Sigmoid colon (tissue), 7 donors: ENCODE data around the gene ADARB2. TPM values are rescaled to one million over a fixed set of nuclear protein-coding genes. Genes with fewer than 3 reads are reported as not detected.

ENCODE experiments used
- DNase-seq: peaks from one replicate; pipeline ENCODE4 v3.0.0-alpha.2; 2019
- H3K27ac ChIP-seq, 4 donors: fragments of 200-600 bp; sonication (generic); one replicate each; pipeline ENCODE4 v1.5.1; 2016 to 2019; ENCODE audit warnings: mild to moderate bottlenecking in 1 of 4
- H3K27me3 ChIP-seq, 3 donors: fragments of 200-600 bp; sonication (generic); one replicate each; pipeline ENCODE4 v1.5.1; 2019; ENCODE audit warnings: mild to moderate bottlenecking in 1 of 3
- H3K36me3 ChIP-seq, 4 donors: fragments of 200-600 bp; sonication (generic); one replicate each; pipeline ENCODE4 v1.5.1; 2016 to 2019
- H3K4me1 ChIP-seq, 4 donors: fragments of 200-600 bp; sonication (generic); one replicate each; pipeline ENCODE4 v1.5.1; 2017 to 2019
- H3K4me3 ChIP-seq, 4 donors: fragments of 200-600 bp; sonication (generic); one replicate each; pipeline ENCODE4 v1.5.1; 2017 to 2019; ENCODE audit warnings: mild to moderate bottlenecking in 2 of 4, moderate library complexity in 1 of 4
- H3K9me3 ChIP-seq, 4 donors: fragments of 200-600 bp in 3 of 4; sonication (generic) in 3 of 4; one replicate each; pipeline versions ENCODE4 v1.5.1 to v1.6.1; 2013 to 2019
- EP300 ChIP-seq, 4 donors: sonication (generic); formaldehyde crosslinking; IDR thresholded peaks; one replicate each; pipeline ENCODE4 v1.6.1; 2017; ENCODE audit warnings: antibody characterized with exemption in 4 of 4
- POLR2A ChIP-seq, 2 donors: fragments of 450-650 bp; IDR thresholded peaks; one replicate each; pipeline ENCODE4 v1.6.1; 2016; ENCODE audit warnings: antibody characterized with exemption in 2 of 2, mild to moderate bottlenecking in 2 of 2, moderate library complexity in 2 of 2
- POLR2AphosphoS5 ChIP-seq, 4 donors: sonication (generic); formaldehyde crosslinking; IDR thresholded peaks; one replicate each; pipeline ENCODE4 v1.6.1; 2017; ENCODE audit warnings: antibody characterized with exemption in 4 of 4
- WGBS, 2 donors: extraction: QIAGEN DNeasy Blood & Tissue Kit; methylation state at CpG; one replicate each; pipeline ENCODE4 v1.1.7; 2013; 5-methylcytosine and 5-hydroxymethylcytosine counted together
- intact Hi-C: fragments of 100-400 bp; cut with DNase I; formaldehyde crosslinking; loops from one replicate; pipeline ENCODE4 v1.15.1; 2023
- polyA plus RNA-seq, 3 donors: library from polyadenylated mRNA; stranded (reverse); fragments of 200-250 nt; gene quantifications; one replicate each; pipeline ENCODE4 v1.2.3, GENCODE V29; 2013
- total RNA-seq, 4 donors: library from RNA; depleted of rRNA; stranded (reverse); fragments of >200 nt; gene quantifications; one replicate each; pipeline ENCODE4 v1.1.0, GENCODE V29; 2016
- TF ChIP-seq, protein P1 (sequence below), 4 experiments: fragments of 450-650 bp in 3 of 4; fragments of 200-600 bp in 1 of 4; IDR thresholded peaks; one replicate each; pipeline ENCODE4 v1.5.1; 2016 to 2019; ENCODE audit warnings: antibody characterized with exemption in 4 of 4, mild to moderate bottlenecking in 3 of 4, moderate library complexity in 2 of 4
- donor health status: healthy with polysubstance abuse.
- donor health status: Bipolar disorder and iron deficiency.
- donor health status: healthy.

The ADARB2 gene
- total and polyA plus RNA-seq, 7 donors: 0.60 to 5.9 (median 3.5) TPM; not detected in 1

DNA sequence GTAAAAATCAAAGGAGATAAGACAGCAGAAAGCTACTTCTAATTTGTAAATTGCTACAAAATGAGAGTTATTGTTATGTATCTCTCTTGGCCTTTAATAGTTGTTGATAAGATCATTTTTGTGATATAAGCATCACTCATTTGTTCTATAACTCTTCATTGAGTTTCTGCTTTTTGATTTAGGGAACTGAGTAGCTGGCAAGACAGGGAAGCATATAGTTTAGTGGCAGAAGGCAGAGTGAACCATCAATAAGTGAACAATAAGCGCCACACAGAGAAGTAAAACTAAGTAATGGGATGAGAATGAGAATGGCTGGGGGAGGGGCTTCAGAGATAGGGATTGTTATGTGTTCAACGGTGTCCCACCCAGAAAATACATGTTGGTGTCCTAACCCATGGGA is 245.4 kb downstream of the ADARB2 start:
- no peak overlapping the region for H3K27ac ChIP-seq
- no peaks in the 10 kb centered on the region for H3K27me3 ChIP-seq
- no peaks in the 10 kb centered on the region for H3K4me1 ChIP-seq
- intact Hi-C loops: no loop called here
- no peak for DNase-seq
- no peak overlapping the region for H3K4me3 ChIP-seq
- no peak for TF ChIP-seq EP300 (IDR thresholded peaks at IDR 0.05)
- TF ChIP-seq POLR2A (IDR thresholded peaks at IDR 0.05): no peak
- TF ChIP-seq POLR2AphosphoS5 (IDR thresholded peaks at IDR 0.05): no peak
- TF ChIP-seq, protein P1, sequence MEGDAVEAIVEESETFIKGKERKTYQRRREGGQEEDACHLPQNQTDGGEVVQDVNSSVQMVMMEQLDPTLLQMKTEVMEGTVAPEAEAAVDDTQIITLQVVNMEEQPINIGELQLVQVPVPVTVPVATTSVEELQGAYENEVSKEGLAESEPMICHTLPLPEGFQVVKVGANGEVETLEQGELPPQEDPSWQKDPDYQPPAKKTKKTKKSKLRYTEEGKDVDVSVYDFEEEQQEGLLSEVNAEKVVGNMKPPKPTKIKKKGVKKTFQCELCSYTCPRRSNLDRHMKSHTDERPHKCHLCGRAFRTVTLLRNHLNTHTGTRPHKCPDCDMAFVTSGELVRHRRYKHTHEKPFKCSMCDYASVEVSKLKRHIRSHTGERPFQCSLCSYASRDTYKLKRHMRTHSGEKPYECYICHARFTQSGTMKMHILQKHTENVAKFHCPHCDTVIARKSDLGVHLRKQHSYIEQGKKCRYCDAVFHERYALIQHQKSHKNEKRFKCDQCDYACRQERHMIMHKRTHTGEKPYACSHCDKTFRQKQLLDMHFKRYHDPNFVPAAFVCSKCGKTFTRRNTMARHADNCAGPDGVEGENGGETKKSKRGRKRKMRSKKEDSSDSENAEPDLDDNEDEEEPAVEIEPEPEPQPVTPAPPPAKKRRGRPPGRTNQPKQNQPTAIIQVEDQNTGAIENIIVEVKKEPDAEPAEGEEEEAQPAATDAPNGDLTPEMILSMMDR (IDR thresholded peaks at IDR 0.05): no peak
- WGBS, 2 donors: 74 to 78% methylated on average over 2 of the region's 2 CpGs
- H3K9me3 ChIP-seq: no peaks in the 10 kb centered on the region
- no peaks in the 10 kb centered on the region for H3K36me3 ChIP-seq

DNA sequence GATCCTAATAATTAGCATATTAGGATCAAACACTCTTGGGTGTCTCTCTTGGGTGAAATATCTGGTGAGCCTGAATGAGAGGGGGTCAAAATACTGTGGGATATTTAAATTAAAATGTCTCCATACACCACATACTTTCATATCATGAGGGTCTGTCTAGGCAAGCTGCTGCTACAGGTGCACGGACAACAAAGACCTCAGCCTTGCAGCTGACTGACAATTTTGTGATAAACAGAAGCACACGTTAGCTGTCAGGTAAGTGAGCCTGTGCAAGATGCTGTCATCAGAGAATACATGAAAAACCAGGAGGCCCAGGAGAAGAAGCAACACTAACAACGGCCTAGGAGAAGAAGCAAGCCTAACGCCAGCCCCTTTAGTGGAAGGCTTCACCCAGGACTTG is 247.5 kb downstream of the ADARB2 start:
- no peaks in the 10 kb centered on the region for H3K9me3 ChIP-seq
- TF ChIP-seq EP300 (IDR thresholded peaks at IDR 0.05) (no peak), POLR2AphosphoS5 (IDR thresholded peaks at IDR 0.05) (no peak), POLR2A (IDR thresholded peaks at IDR 0.05) (no peak)
- TF ChIP-seq, protein P1 (IDR thresholded peaks at IDR 0.05): no peak
- intact Hi-C loops: no loop called here
- H3K36me3 ChIP-seq: no peaks in the 10 kb centered on the region
- H3K27me3 ChIP-seq: no peaks in the 10 kb centered on the region
- no peak overlapping the region for H3K4me3 ChIP-seq
- H3K4me1 ChIP-seq: no peaks in the 10 kb centered on the region
- no peak for DNase-seq
- H3K27ac ChIP-seq: no peak overlapping the region
- 82 to 89% methylated on average over 4 of the region's 4 CpGs for WGBS, 2 donors

DNA sequence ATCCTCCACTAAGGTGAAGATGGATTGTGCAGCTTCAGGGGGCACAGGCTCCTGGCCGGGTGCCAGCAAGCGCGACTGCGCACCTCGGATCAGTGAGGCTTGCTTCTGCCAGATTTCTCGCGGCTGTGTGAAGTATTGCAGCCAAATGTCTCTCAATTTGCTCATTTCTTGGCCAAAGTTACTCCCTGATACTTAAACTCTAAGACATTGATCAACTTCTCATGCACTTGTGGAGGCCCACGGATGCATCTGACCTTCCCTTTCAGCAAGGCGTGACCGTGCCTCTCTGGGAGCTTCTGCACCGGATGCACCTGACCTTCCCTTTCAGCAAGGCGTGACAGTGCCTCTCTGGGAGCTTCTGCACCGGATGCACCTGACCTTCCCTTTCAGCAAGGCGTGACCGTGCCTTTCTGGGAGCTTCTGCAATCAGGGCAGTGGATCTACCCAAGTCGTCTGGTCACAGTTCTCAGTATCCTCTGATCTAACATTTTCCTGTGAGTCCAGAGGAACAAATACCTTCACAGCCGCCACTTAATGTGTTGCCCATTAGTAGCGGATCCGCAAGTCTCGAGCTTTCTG is 248.3 kb downstream of the ADARB2 start:
- TF ChIP-seq POLR2AphosphoS5 (IDR thresholded peaks at IDR 0.05) (no peak), POLR2A (IDR thresholded peaks at IDR 0.05) (no peak)
- TF ChIP-seq, protein P1 (IDR thresholded peaks at IDR 0.05): no peak
- Histone ChIP-seq H3K36me3 (no peaks in the 10 kb centered on the region), H3K27me3 (no peaks in the 10 kb centered on the region), H3K27ac (no peak overlapping the region), H3K4me3 (no peak overlapping the region), H3K4me1 (no peaks in the 10 kb centered on the region), H3K9me3 (no peaks in the 10 kb centered on the region)
- intact Hi-C loops: no loop called here
- no peak for DNase-seq
- WGBS, 2 donors: 72 to 85% methylated on average over 20 of the region's 20 CpGs

DNA sequence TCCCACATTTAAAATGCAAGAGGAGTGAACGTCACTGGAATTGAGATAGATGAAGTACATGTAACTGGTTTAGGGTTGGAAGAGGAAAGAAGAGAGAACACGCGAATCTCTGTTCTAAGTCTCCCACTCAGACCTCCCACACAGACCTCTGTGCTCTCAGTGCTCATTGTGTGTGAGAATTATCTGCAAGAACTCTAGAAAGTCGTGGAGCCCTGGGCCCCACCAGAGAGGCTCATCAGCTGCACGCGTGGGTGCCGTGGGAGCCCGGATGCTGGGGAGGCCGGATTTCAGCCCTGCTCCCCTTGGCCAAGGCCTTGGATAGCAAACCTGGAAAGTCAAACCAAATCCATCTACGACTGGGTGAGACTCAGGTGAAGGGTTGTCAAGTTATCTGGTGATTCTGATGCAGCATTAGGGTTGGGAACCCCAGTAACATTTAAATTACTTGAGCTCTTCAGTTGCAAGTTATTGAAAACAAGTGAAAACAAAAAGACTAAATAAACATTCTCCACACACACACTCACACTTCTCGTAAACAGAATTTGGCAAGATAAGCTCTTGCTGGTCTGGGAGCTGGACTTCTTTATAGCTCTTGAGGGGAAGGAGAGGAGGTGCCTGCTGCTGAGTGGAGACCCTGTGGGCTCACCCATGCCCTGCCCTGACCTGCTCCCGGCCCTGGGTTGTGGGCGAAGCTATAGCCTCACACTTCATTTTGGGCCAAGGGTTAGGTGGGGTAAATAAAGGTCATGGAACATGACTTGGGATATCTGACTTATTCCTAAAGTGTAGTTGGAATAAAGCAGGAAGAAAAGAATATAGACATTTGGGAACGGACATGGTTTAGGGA is 250.3 kb downstream of the ADARB2 start:
- Histone ChIP-seq H3K27me3 (no peaks in the 10 kb centered on the region), H3K36me3 (no peaks in the 10 kb centered on the region), H3K4me1 (no peaks in the 10 kb centered on the region), H3K9me3 (no peaks in the 10 kb centered on the region), H3K4me3 (no peak overlapping the region), H3K27ac (no peak overlapping the region)
- DNase-seq: no peak
- TF ChIP-seq EP300 (IDR thresholded peaks at IDR 0.05) (no peak), POLR2AphosphoS5 (IDR thresholded peaks at IDR 0.05) (no peak), POLR2A (IDR thresholded peaks at IDR 0.05) (no peak)
- TF ChIP-seq, protein P1 (IDR thresholded peaks at IDR 0.05): no peak
- WGBS, 2 donors: 80 to 81% methylated on average over 14 of the region's 14 CpGs
- intact Hi-C loops: no loop called here
